ENCODE measurements around the gene CAMK1D. TPM values are rescaled to one million over a fixed set of nuclear protein-coding genes. Genes with fewer than 3 reads are reported as not detected.

CAMK1D gene
- total RNA-seq, 1 donor from 2014 or later: 36.3 TPM

GRCh38 chr10:12319076-12319475 is 30.3 kb upstream of the CAMK1D start:
- no peak overlapping the region for H3K4me3 Mint-ChIP-seq (ENCODE audit: unreplicated experiment)
- no peak for DNase-seq (ENCODE audit: low spot score)
- H3K27me3 Mint-ChIP-seq (ENCODE audit: low read depth): no peaks in the 10 kb centered on the region
- H3K4me1 Mint-ChIP-seq (ENCODE audit: low read depth): no peaks in the 10 kb centered on the region
- no peaks in the 10 kb centered on the region for H3K36me3 Mint-ChIP-seq (ENCODE audit: low read depth)
- H3K9me3 Mint-ChIP-seq (ENCODE audit: low read depth): no peaks in the 10 kb centered on the region
- TF ChIP-seq, protein P1, sequence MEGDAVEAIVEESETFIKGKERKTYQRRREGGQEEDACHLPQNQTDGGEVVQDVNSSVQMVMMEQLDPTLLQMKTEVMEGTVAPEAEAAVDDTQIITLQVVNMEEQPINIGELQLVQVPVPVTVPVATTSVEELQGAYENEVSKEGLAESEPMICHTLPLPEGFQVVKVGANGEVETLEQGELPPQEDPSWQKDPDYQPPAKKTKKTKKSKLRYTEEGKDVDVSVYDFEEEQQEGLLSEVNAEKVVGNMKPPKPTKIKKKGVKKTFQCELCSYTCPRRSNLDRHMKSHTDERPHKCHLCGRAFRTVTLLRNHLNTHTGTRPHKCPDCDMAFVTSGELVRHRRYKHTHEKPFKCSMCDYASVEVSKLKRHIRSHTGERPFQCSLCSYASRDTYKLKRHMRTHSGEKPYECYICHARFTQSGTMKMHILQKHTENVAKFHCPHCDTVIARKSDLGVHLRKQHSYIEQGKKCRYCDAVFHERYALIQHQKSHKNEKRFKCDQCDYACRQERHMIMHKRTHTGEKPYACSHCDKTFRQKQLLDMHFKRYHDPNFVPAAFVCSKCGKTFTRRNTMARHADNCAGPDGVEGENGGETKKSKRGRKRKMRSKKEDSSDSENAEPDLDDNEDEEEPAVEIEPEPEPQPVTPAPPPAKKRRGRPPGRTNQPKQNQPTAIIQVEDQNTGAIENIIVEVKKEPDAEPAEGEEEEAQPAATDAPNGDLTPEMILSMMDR (IDR thresholded peaks at IDR 0.05): no peak
- no peak overlapping the region for H3K27ac Mint-ChIP-seq (ENCODE audit: unreplicated experiment)

DNA sequence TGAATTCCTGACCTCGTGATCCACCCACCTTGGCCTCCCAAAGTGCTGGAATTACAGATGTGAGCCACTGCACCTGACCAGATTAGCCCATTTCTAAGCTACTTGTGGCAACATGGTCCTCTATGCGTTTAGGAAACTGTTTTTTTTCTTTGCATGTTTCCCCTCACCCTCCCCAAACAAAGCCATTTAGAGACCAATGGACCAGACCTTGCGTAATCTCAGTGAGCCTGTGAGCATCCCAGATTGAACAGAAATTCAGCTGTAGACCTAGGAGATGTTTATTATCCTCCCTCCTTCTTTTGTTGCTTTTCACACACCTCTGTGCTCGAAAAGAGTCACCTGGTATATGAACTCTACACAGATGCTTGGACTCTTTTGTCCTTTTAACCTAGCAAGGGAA is 28.5 kb upstream of the CAMK1D start:
- peak; percentile 7 for DNase-seq (ENCODE audit: low spot score)
- Mint-ChIP-seq H3K9me3 (ENCODE audit: low read depth) (no peaks in the 10 kb centered on the region), H3K27me3 (ENCODE audit: low read depth) (no peaks in the 10 kb centered on the region), H3K4me3 (ENCODE audit: unreplicated experiment) (no peak overlapping the region), H3K27ac (ENCODE audit: unreplicated experiment) (no peak overlapping the region), H3K36me3 (ENCODE audit: low read depth) (no peaks in the 10 kb centered on the region), H3K4me1 (ENCODE audit: low read depth) (peaks cover 3% of the 10 kb centered on the region)
- TF ChIP-seq, protein P1 (IDR thresholded peaks at IDR 0.05): no peak

DNA sequence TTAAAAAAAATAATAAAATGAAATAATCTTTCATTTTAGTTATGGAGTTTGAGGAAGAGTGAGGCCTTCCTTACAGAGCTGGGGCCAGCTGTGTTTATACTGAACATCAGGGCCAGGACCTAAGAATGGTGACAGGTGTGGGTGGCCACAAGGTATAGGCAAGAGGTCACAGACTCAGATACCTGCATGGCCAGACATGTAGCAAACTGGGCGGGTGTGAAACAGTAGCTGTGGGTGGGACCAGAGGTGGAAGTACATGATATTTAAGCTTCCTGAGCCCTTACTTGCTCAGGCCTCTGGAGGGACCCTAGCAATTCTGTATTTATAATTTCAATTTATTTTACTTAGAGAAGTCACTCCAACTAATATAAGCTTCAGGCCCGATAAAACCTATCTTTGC is 27.7 kb upstream of the CAMK1D start:
- Mint-ChIP-seq H3K27me3 (ENCODE audit: low read depth) (no peaks in the 10 kb centered on the region), H3K4me1 (ENCODE audit: low read depth) (peaks cover 10% of the 10 kb centered on the region), H3K27ac (ENCODE audit: unreplicated experiment) (no peak overlapping the region), H3K9me3 (ENCODE audit: low read depth) (peaks cover 4% of the 10 kb centered on the region), H3K36me3 (ENCODE audit: low read depth) (no peaks in the 10 kb centered on the region), H3K4me3 (ENCODE audit: unreplicated experiment) (no peak overlapping the region)
- DNase-seq (ENCODE audit: low spot score): peak; percentile 29
- TF ChIP-seq, protein P1 (IDR thresholded peaks at IDR 0.05): no peak

GRCh38 chr10:12322583-12323131 is 26.7 kb upstream of the CAMK1D start:
- peak; percentile 27 for DNase-seq (ENCODE audit: low spot score)
- Mint-ChIP-seq H3K27ac (ENCODE audit: unreplicated experiment) (no peak overlapping the region), H3K4me1 (ENCODE audit: low read depth) (peaks cover 13% of the 10 kb centered on the region), H3K27me3 (ENCODE audit: low read depth) (no peaks in the 10 kb centered on the region), H3K9me3 (ENCODE audit: low read depth) (peaks cover 4% of the 10 kb centered on the region), H3K36me3 (ENCODE audit: low read depth) (no peaks in the 10 kb centered on the region), H3K4me3 (ENCODE audit: unreplicated experiment) (no peak overlapping the region)
- TF ChIP-seq, protein P1 (IDR thresholded peaks at IDR 0.05): no peak

GRCh38 chr10:12324530-12324929 is 24.8 kb upstream of the CAMK1D start:
- TF ChIP-seq, protein P1 (IDR thresholded peaks at IDR 0.05): no peak
- Mint-ChIP-seq H3K4me1 (ENCODE audit: low read depth) (peaks cover 19% of the 10 kb centered on the region), H3K27ac (ENCODE audit: unreplicated experiment) (peak overlapping the region; percentile 51)

More at GRCh38 chr10:12324530-12324929, 24.8 kb upstream of the CAMK1D start:
- Mint-ChIP-seq H3K4me3 (ENCODE audit: unreplicated experiment) (no peak overlapping the region), H3K36me3 (ENCODE audit: low read depth) (no peaks in the 10 kb centered on the region), H3K9me3 (ENCODE audit: low read depth) (peaks cover 4% of the 10 kb centered on the region), H3K27me3 (ENCODE audit: low read depth) (no peaks in the 10 kb centered on the region)
- peak; percentile 8 for DNase-seq (ENCODE audit: low spot score)
